BLaER1 (cell line): ENCODE data around the gene EEPD1.
A peak's percentile ranks its signal among the peaks of the same experiment; 100 is the strongest.

Experiments used
- H3K27ac ChIP-seq: shearing (Covaris generic); formaldehyde crosslinking; 2 replicates; pipeline ENCODE4 v1.8.1; 2022
- H3K27me3 ChIP-seq: shearing (Covaris generic); formaldehyde crosslinking; 2 replicates; pipeline ENCODE4 v1.8.1; 2022
- H3K36me3 ChIP-seq: shearing (Covaris generic); formaldehyde crosslinking; 2 replicates; pipeline ENCODE4 v1.8.1; 2022
- H3K4me1 ChIP-seq: shearing (Covaris generic); formaldehyde crosslinking; 2 replicates; pipeline ENCODE4 v1.8.1; 2022
- H3K4me2 ChIP-seq: shearing (Covaris generic); formaldehyde crosslinking; 2 replicates; pipeline ENCODE4 v1.8.1; 2022
- H3K4me3 ChIP-seq: shearing (Covaris generic); formaldehyde crosslinking; 2 replicates; pipeline ENCODE4 v1.8.1; 2022
- H3K9ac ChIP-seq: shearing (Covaris generic); formaldehyde crosslinking; 2 replicates; pipeline ENCODE4 v1.8.1; 2022
- H3K9me3 ChIP-seq: shearing (Covaris generic); formaldehyde crosslinking; 2 replicates; pipeline ENCODE4 v1.8.1; 2022
- H4K20me1 ChIP-seq: shearing (Covaris generic); formaldehyde crosslinking; 2 replicates; pipeline ENCODE4 v1.8.1; 2022
- Cebpa-rat ChIP-seq: shearing (Covaris generic); IDR thresholded peaks from 2 replicates; pipeline ENCODE4 v1.8.1; 2022

Gene EEPD1

GRCh38 chr7:36188266-36188665 lies 35.2 kb downstream of the EEPD1 start:
- no peaks in the 10 kb centered on the region for H3K9me3 ChIP-seq
- no peak overlapping the region for H3K4me3 ChIP-seq
- H4K20me1 ChIP-seq = no peaks in the 10 kb centered on the region
- peaks cover 52% of the 10 kb centered on the region for H3K4me1 ChIP-seq
- no peak for TF ChIP-seq Cebpa-rat
- no peak overlapping the region for H3K9ac ChIP-seq
- H3K27me3 ChIP-seq = no peaks in the 10 kb centered on the region
- H3K36me3 ChIP-seq = no peaks in the 10 kb centered on the region
- no peak overlapping the region for H3K27ac ChIP-seq
- H3K4me2 ChIP-seq = no peak overlapping the region

- no peaks in the 10 kb centered on the region for H4K20me1 ChIP-seq
- no peaks in the 10 kb centered on the region for H3K27me3 ChIP-seq
- no peak overlapping the region for H3K4me3 ChIP-seq
- H3K27ac ChIP-seq = no peak overlapping the region
- H3K36me3 ChIP-seq = no peaks in the 10 kb centered on the region
- H3K4me1 ChIP-seq = peaks cover 56% of the 10 kb centered on the region
- H3K9me3 ChIP-seq = no peaks in the 10 kb centered on the region
- H3K9ac ChIP-seq = no peak overlapping the region
- no peak for TF ChIP-seq Cebpa-rat
- no peak overlapping the region for H3K4me2 ChIP-seq
Measured at GRCh38 chr7:36188906-36189305, 35.9 kb downstream of the EEPD1 start.

GRCh38 chr7:36190447-36191291 lies 37.6 kb downstream of the EEPD1 start:
- H3K27me3 ChIP-seq = no peaks in the 10 kb centered on the region
- peak overlapping the region; percentile 78 for H3K4me2 ChIP-seq
- H3K36me3 ChIP-seq = no peaks in the 10 kb centered on the region
- H3K4me3 ChIP-seq = no peak overlapping the region
- H3K27ac ChIP-seq = peak overlapping the region; percentile 82
- H3K9ac ChIP-seq = peak overlapping the region; percentile 37; the same call in 1 of the 2 replicates
- H4K20me1 ChIP-seq = no peaks in the 10 kb centered on the region
- H3K9me3 ChIP-seq = no peaks in the 10 kb centered on the region; the same call in 1 of the 2 replicates
- no peak for TF ChIP-seq Cebpa-rat
- peaks cover 60% of the 10 kb centered on the region for H3K4me1 ChIP-seq

- no peaks in the 10 kb centered on the region for H4K20me1 ChIP-seq
- H3K9me3 ChIP-seq = peaks cover 7% of the 10 kb centered on the region
- peak overlapping the region; percentile 71 for H3K9ac ChIP-seq
- H3K4me2 ChIP-seq = peak overlapping the region; percentile 78
- no peaks in the 10 kb centered on the region for H3K27me3 ChIP-seq
- H3K36me3 ChIP-seq = no peaks in the 10 kb centered on the region
- peaks cover 60% of the 10 kb centered on the region for H3K4me1 ChIP-seq
- H3K27ac ChIP-seq = peak overlapping the region; percentile 82
- H3K4me3 ChIP-seq = no peak overlapping the region
- TF ChIP-seq Cebpa-rat = no peak
Measured at GRCh38 chr7:36191292-36191920, 38.4 kb downstream of the EEPD1 start.

- Histone ChIP-seq H3K9ac (peak overlapping the region; percentile 71), H3K9me3 (peaks cover 7% of the 10 kb centered on the region), H3K4me3 (no peak overlapping the region), H3K27me3 (no peaks in the 10 kb centered on the region), H4K20me1 (no peaks in the 10 kb centered on the region), H3K4me1 (peaks cover 60% of the 10 kb centered on the region), H3K27ac (peak overlapping the region; percentile 82), H3K4me2 (peak overlapping the region; percentile 78), H3K36me3 (no peaks in the 10 kb centered on the region)
- TF ChIP-seq Cebpa-rat = no peak
Measured at GRCh38 chr7:36192053-36192824, 39.2 kb downstream of the EEPD1 start.

- Histone ChIP-seq H3K27ac (peak overlapping the region; percentile 82), H3K27me3 (no peaks in the 10 kb centered on the region), H3K9me3 (peaks cover 7% of the 10 kb centered on the region), H3K4me3 (no peak overlapping the region), H3K4me2 (peak overlapping the region; percentile 78), H3K9ac (0 out of 2 replicates have a peak overlapping the region, but pooled peaks have one; percentile 29), H3K4me1 (peaks cover 55% of the 10 kb centered on the region), H3K36me3 (no peaks in the 10 kb centered on the region), H4K20me1 (no peaks in the 10 kb centered on the region)
- no peak for TF ChIP-seq Cebpa-rat
Measured at GRCh38 chr7:36192877-36193276, 39.8 kb downstream of the EEPD1 start.

GRCh38 chr7:36198854-36199266 lies 45.8 kb downstream of the EEPD1 start:
- Histone ChIP-seq H3K4me2 (no peak overlapping the region), H3K27me3 (no peaks in the 10 kb centered on the region), H3K9me3 (peaks cover 7% of the 10 kb centered on the region), H3K27ac (no peak overlapping the region), H3K36me3 (no peaks in the 10 kb centered on the region), H3K4me3 (no peak overlapping the region), H4K20me1 (no peaks in the 10 kb centered on the region), H3K9ac (no peak overlapping the region), H3K4me1 (peaks cover 4% of the 10 kb centered on the region)
- no peak for TF ChIP-seq Cebpa-rat

GRCh38 chr7:36199329-36199728 lies 46.3 kb downstream of the EEPD1 start:
- TF ChIP-seq Cebpa-rat = no peak
- Histone ChIP-seq H3K4me1 (no peaks in the 10 kb centered on the region; the same call in 1 of the 2 replicates), H3K4me2 (no peak overlapping the region), H3K4me3 (no peak overlapping the region), H3K27me3 (no peaks in the 10 kb centered on the region), H3K36me3 (no peaks in the 10 kb centered on the region), H3K9ac (no peak overlapping the region), H3K9me3 (peaks cover 7% of the 10 kb centered on the region), H4K20me1 (no peaks in the 10 kb centered on the region), H3K27ac (no peak overlapping the region)

GRCh38 chr7:36201122-36201723 lies 48.2 kb downstream of the EEPD1 start:
- no peak overlapping the region for H3K9ac ChIP-seq
- H3K9me3 ChIP-seq = peaks cover 2% of the 10 kb centered on the region
- TF ChIP-seq Cebpa-rat = no peak
- H3K27me3 ChIP-seq = no peaks in the 10 kb centered on the region
- H3K4me3 ChIP-seq = no peak overlapping the region
- no peak overlapping the region for H3K4me2 ChIP-seq
- H4K20me1 ChIP-seq = no peaks in the 10 kb centered on the region
- no peaks in the 10 kb centered on the region for H3K36me3 ChIP-seq
- no peaks in the 10 kb centered on the region for H3K4me1 ChIP-seq
- H3K27ac ChIP-seq = no peak overlapping the region
